GM13976 (cell line): Measurements from ENCODE around the gene ARAP1.

Experiments used
- DNase-seq: peaks from one replicate; pipeline ENCODE4 v3.0.0; 2012; ENCODE audit warnings: low spot score
- CTCF ChIP-seq: IDR thresholded peaks from 2 replicates; pipeline ENCODE4 v1.5.1; 2012; ENCODE audit warnings: borderline replicate concordance, mild to moderate bottlenecking; ENCODE audit not compliant: insufficient read depth; ENCODE audit errors: extremely low read depth, missing control alignments, control extremely low read depth
- in situ Hi-C: fragments of 300-500 bp; cut with MboI; formaldehyde crosslinking; loops from one replicate; pipeline ENCODE4 v1.12.0; 2022; ENCODE audit warnings: low sequenced_read_pairs, mixed read lengths, inconsistent platforms; ENCODE audit not compliant: unreplicated experiment

ARAP1 gene

GRCh38 chr11:72646024-72646423 is 106.2 kb downstream of the ARAP1 start:
- DNase-seq = no peak
- no peak for TF ChIP-seq CTCF
- in situ Hi-C loops = no loop called here

- no peak for DNase-seq
- no peak for TF ChIP-seq CTCF
- in situ Hi-C loops = no loop called here
These were observed 108.7 kb downstream of the ARAP1 start for GRCh38 chr11:72643547-72643946.

- peak; percentile 93 for DNase-seq
- in situ Hi-C loops = no loop called here
- TF ChIP-seq CTCF = peak; percentile 90
These were observed 109.2 kb downstream of the ARAP1 start for GRCh38 chr11:72642884-72643522.

GRCh38 chr11:72642043-72642883 is 109.9 kb downstream of the ARAP1 start:
- in situ Hi-C loops = no loop called here
- TF ChIP-seq CTCF = no peak
- DNase-seq = peak; percentile 74

- no peak for TF ChIP-seq CTCF
- in situ Hi-C loops = no loop called here
- DNase-seq = no peak
These were observed 110.6 kb downstream of the ARAP1 start for GRCh38 chr11:72641522-72642042.

- in situ Hi-C loops = no loop called here
- no peak for TF ChIP-seq CTCF
- DNase-seq = no peak
These were observed 112.5 kb downstream of the ARAP1 start for GRCh38 chr11:72639502-72640375.
